IMR-90 (cell line): ENCODE data around the gene VILL.

Experiments
- CTCF ChIP-seq: conservative IDR thresholded peaks from 2 replicates; pipeline ENCODE4 v1.5.1; 2012; ENCODE audit warnings: mild to moderate bottlenecking, low read depth, low read length, improper control_type of control experiment
- MXI1 ChIP-seq: IDR thresholded peaks from 2 replicates; pipeline ENCODE4 v1.6.1; 2012; ENCODE audit warnings: low read depth, mild to moderate bottlenecking, low read length, moderate library complexity, borderline replicate concordance
- POLR2A ChIP-seq: IDR thresholded peaks from 2 replicates; pipeline ENCODE4 v1.6.1; 2012; ENCODE audit warnings: mild to moderate bottlenecking, low read depth, low read length
- RAD21 ChIP-seq: IDR thresholded peaks from 2 replicates; pipeline ENCODE4 v1.6.1; 2012; ENCODE audit warnings: low read length, improper control_type of control experiment
- RFX5 ChIP-seq: IDR thresholded peaks from 2 replicates; pipeline ENCODE4 v1.8.0; 2012; ENCODE audit warnings: low read depth, mild to moderate bottlenecking, low read length, moderate library complexity
- SMC3 ChIP-seq: fragments of 150-350 bp; IDR thresholded peaks from 2 replicates; pipeline ENCODE4 v1.6.1; 2016; ENCODE audit warnings: low read depth, mild to moderate bottlenecking, antibody characterized with exemption, low read length, moderate library complexity
- TF ChIP-seq, protein P1 (sequence below): fragments of 150-350 bp; IDR thresholded peaks from 2 replicates; pipeline ENCODE4 v1.6.1; 2016; ENCODE audit warnings: low read depth, mild to moderate bottlenecking, low read length, moderate library complexity, borderline replicate concordance
- TF ChIP-seq, protein P2 (sequence below): fragments of 150-350 bp; IDR thresholded peaks from 2 replicates; pipeline ENCODE4 v1.6.1; 2017; ENCODE audit warnings: mild to moderate bottlenecking, antibody characterized with exemption, low read length, low read depth

DNA sequence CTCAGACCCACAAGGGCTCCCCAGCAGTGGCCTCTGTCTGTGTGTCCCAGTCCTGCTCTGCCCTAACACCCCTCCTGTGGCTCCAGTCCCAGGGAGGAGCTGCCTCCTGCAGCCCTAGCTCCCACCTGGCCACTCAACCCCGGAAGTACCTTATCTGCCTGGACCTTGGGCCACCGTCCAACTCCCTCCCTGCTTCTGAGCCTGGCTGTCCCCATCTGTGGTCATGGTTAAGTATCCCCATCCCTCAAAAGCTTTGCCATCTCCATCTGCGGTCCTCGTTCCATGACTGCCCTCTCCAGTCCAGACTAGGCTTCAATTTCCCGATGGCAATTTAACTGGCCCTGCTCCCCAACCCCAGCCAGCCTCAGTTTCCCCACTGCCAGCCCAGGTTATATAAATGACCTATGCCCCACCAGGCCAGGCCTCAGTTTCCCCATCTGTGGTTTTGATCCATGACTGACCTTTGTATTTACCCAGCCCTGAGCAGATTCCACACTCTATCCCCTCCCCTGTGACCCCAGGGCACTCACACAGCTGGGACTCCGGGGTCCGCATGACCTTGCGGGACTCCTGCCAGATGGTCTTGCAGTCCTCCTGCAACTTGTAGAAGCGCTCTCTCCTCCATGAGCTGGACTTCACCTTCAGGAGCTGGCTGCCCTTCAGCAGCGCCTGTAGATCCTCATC is 29.2 kb downstream of the VILL start:
- TF ChIP-seq POLR2A (no peak), RFX5 (no peak), CTCF (no peak), RAD21 (no peak), SMC3 (no peak), MXI1 (no peak)
- TF ChIP-seq, protein P1, sequence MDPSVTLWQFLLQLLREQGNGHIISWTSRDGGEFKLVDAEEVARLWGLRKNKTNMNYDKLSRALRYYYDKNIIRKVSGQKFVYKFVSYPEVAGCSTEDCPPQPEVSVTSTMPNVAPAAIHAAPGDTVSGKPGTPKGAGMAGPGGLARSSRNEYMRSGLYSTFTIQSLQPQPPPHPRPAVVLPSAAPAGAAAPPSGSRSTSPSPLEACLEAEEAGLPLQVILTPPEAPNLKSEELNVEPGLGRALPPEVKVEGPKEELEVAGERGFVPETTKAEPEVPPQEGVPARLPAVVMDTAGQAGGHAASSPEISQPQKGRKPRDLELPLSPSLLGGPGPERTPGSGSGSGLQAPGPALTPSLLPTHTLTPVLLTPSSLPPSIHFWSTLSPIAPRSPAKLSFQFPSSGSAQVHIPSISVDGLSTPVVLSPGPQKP: no peak
- TF ChIP-seq, protein P2, sequence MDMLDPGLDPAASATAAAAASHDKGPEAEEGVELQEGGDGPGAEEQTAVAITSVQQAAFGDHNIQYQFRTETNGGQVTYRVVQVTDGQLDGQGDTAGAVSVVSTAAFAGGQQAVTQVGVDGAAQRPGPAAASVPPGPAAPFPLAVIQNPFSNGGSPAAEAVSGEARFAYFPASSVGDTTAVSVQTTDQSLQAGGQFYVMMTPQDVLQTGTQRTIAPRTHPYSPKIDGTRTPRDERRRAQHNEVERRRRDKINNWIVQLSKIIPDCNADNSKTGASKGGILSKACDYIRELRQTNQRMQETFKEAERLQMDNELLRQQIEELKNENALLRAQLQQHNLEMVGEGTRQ: no peak
